Measurements from ENCODE around the gene NXT1.

The NXT1 gene

GRCh38 chr20:23361119-23361475, 10.5 kb downstream of the NXT1 start:
- no peak for DNase-seq (ENCODE audit: low spot score)

- DNase-seq (ENCODE audit: low spot score), result peak; percentile 99
These were observed 11.1 kb downstream of the NXT1 start, which contains the start of gene GZF1 for GRCh38 chr20:23361476-23362391. GZF1 (plus strand) TSS chr20:23362182; CDS start chr20:23364384, 2,202 bp downstream.

DNA sequence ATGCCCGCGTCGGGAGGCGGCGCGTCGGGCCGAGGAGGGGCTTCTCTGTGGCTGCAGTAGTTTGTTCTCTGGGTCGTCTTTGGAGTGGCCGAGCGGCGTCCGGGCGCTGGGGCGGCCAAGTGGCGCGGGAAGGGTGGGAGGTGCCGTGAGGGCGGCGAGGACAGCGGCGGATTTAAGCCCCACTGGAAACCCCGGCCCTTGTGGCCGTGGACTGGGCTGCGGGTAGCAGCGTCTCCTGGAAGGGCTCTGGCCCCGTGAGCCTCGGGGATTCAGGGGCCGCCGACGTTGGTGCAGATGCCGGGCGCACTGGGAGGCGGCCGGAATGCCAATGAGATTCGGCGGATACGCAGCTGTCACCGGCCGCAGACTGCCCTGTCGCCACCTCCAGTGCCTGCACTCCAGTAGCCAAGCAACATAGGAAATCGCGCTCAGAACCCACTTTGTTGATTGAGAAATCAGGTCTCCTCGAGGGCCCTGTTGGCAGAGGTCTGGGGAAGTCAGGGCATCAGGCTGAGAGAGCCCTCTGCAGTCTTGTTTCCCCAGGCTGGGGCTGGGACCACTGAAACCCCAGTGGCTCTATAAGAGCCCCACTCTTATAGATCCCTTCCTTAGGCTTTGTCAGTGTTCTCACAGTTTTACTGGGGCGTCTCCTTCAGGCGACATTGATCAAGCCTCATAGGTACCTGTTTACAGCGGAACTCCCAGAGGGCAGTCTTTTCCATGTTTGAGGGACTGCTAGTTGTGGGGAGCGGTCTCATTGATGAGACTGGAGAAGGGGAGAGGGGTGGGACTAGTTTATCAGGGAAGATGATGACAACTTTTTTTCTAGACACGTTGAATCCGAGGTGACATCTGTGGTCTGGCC, 12.0 kb downstream of the NXT1 start:
- DNase-seq (ENCODE audit: low spot score), result peak; percentile 74

GRCh38 chr20:23363257-23363649, 12.7 kb downstream of the NXT1 start:
- DNase-seq (ENCODE audit: low spot score), result no peak

- no peak for DNase-seq (ENCODE audit: low spot score)
These were observed 15.0 kb downstream of the NXT1 start for GRCh38 chr20:23365390-23366165.

GRCh38 chr20:23366384-23366783, 15.8 kb downstream of the NXT1 start:
- DNase-seq (ENCODE audit: low spot score), result no peak

- DNase-seq (ENCODE audit: low spot score), result no peak
These were observed 17.2 kb downstream of the NXT1 start for GRCh38 chr20:23367770-23368169.

- DNase-seq (ENCODE audit: low spot score), result no peak
These were observed 17.9 kb downstream of the NXT1 start for GRCh38 chr20:23368316-23369071.

- no peak for DNase-seq (ENCODE audit: low spot score)
These were observed 18.7 kb downstream of the NXT1 start for GRCh38 chr20:23369072-23369823.

DNA sequence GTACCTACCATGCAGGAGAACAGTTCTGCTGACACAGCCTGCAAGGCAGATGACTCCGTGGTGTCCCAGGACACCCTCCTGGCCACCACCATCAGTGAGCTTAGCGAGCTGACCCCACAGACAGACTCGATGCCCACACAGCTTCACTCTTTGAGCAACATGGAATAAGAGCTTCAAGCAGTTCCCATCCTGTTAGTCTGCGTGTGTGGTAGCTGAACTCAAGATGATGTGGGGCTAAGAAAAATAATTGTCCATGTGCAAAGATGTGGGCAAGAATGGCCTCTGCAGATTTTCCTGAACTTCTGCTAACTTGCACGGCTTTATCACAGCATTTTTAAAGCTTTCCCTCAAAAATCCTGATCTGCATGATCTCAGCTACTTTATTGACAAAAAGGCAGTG, 19.7 kb downstream of the NXT1 start:
- DNase-seq (ENCODE audit: low spot score), result no peak

- DNase-seq (ENCODE audit: low spot score), result no peak
These were observed 20.3 kb downstream of the NXT1 start for GRCh38 chr20:23370873-23371272.

DNA sequence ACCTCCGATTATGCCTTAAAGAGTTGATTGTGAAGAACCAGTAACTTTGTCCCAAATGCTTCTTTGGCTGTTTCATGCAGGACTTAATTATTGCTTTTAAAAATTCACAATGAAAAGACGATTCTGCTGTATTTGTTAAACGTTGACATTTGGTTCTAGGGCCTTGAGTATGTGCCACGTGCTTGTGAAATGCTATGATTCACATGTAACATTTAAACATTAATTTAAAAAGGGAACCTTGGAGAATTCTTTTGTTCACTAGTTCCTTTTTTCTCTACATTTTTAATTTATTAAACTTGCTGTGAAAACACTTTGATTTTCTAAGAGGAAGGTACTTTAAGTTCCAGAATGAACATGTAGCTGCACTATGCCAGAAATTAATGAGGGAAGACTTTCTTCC, 20.9 kb downstream of the NXT1 start:
- no peak for DNase-seq (ENCODE audit: low spot score)

DNA sequence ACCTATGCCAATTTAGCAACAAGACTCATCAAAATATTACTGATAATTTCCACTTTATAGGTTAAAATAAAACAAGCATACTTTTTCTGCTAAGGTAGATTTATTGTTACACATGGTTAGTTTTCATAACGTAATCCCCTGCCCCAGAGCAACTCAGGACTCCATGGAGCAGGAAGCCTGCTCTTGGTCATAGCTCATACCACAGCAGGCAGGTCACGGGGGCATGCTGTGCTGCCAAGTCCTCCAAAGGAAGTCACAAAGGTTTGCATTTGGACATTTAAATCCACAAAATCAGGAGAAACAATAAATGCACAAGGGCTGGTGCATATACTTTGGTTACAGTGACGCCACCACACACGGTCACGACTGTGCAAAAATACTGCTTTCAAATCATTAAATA, 23.9 kb downstream of the NXT1 start:
- DNase-seq (ENCODE audit: low spot score), result no peak

GRCh38 chr20:23375827-23376226, 25.2 kb downstream of the NXT1 start:
- DNase-seq (ENCODE audit: low spot score), result no peak

DNA sequence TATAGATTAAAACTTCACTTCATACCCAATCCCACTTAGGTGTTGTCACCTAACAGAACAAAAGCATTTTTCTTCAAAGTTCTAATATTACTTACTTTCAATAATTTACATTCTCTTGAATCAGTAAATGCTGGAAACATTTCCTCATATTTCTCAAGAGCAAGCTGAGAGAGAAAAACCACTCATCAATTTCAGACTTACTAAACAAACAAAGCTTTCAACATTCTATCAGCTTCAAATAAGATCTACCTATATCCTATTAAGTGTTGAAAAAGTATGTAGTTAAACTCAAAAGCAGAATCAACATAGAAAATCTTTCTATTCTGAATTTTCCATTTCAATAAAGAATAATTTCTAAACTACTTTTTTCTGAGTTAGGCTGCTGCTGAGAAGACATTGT, 29.2 kb downstream of the NXT1 start:
- no peak for DNase-seq (ENCODE audit: low spot score)

DNA sequence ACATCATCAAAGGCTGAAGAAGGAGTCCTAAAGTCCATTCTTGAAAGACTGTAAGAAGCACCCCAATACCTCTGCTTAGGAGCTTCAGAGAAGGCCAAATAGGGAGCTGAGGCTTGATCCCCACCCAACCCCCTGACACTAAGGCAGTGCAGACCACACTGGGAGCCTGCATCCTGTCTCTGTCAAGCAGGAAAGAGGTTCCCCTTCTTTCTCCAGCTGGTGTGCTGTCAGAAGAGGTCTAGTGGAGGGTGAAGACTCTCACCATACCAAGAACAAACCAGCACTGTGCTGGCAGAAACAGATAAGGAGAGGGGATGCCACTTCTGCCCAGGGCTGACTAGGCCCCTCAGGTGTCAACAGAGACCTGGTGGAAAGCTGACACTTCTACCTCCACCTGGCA, 31.3 kb downstream of the NXT1 start:
- DNase-seq (ENCODE audit: low spot score), result no peak

GRCh38 chr20:23386304-23387117, 35.9 kb downstream of the NXT1 start:
- DNase-seq (ENCODE audit: low spot score), result no peak

DNA sequence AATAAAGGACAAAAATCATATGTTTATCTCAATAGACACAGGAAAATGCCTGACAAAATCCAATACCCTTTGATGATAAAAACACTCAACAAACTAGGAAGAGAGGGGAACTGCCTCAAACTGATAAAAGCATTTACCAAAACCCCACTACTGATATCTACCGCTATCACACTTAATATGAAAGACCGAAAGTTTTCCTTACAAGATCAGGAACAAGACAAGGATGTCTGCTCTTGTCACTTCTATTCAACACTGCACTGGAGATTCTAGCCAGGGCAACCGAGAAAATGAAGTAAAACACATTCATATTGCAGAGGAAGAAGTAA, 36.5 kb downstream of the NXT1 start:
- DNase-seq (ENCODE audit: low spot score), result no peak

DNA sequence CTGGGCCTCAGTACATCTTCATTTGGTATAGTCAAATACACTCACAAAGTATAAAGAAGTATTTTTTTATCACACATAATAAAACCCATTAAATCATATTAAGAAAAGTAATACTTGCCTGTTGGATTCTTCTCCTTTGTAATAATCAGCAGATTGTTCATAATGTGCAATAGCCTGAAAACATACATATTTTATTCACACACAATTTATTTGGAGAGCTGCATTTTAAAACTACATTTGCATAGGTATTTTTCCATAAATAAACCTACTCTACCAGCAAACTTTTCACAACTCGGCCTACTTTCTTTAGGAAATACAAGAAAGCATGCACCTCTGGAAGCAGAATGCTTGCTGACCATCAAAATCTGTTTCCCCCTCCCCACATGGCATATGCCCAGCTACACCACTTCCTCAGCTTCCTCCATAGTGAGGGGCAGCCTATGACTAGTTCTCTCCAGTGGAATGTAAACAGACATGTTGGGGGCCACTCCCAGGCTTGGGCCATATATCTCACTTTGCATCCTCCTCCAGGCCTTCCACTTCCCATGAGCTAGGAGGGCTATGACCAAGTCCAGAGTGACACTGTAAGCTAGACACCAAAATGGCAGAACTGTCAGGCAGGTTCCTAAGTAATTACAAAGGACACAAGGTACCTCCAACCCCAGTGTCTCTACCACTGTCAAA, 39.6 kb downstream of the NXT1 start:
- no peak for DNase-seq (ENCODE audit: low spot score)
